Cardiac septum (tissue), 1 donor: ENCODE measurements around the gene LHFPL6. TPM values are rescaled to one million over a fixed set of nuclear protein-coding genes. Genes with fewer than 3 reads are reported as not detected.

ENCODE experiments used
- DNase-seq: peaks from one replicate; pipeline ENCODE4 v3.0.0-alpha.2; 2020; ENCODE audit warnings: low spot score
- intact Hi-C: fragments of 100-400 bp; cut with DNase I; formaldehyde crosslinking; loops from one replicate; pipeline ENCODE4 v1.14.0; 2022
- total RNA-seq: library from RNA; stranded (reverse); fragmentation: NEBNext Ultra II Directional; extraction: Animal tissue kit (Norgen Biotek cat#: 25700); gene quantifications from one replicate; pipeline ENCODE4 v1.2.1, GENCODE V29; 2021
- donor health status: DM: no; HTN: no; CAD: no.

Gene LHFPL6
- total RNA-seq, 1 donor from 2014 or later, result 68.9 TPM

- no peak for DNase-seq
- intact Hi-C loops, result no loop called here
These were observed 223.0 kb downstream of the LHFPL6 start for GRCh38 chr13:39379667-39380655.

DNA sequence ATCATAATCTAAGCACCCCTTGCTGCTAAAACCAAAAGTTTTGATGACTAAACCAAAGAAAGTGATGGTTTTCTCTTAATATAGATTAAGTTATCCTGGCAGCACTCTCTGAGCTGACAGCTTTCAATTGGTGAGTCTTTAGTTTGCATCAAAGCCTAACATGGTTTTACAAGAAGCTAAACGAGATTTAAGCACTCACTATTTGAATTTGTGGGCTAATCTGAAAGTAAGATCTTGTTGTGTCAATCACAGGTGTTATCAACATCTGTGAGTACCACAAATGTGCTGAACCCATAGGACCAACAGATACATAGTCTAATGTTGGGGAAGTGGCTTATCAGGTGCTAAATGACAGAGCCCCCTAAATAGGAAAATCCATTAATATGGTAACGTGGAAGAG is 223.9 kb downstream of the LHFPL6 start:
- intact Hi-C loops, result no loop called here
- no peak for DNase-seq

DNA sequence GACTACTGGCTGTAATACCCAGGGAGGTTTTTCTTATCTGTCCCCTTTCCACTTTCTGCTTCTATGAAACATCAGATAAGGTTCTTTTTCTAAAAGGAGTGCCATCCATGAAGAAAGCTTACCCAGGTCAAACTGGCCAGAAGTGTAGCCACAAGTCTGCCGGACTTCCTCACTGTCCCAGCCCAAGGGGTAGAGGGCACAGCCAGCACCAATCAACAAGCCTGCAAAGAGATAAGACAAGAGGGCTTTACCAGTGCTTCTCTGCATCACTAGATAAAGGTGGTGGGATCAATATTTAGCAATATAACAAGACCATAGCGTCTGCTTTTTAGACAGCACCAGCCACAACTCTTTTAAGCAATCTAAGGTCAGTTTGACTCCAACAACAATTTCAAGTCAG is 224.7 kb downstream of the LHFPL6 start:
- DNase-seq, result no peak
- intact Hi-C loops, result no loop called here

GRCh38 chr13:39377699-39378098 is 225.3 kb downstream of the LHFPL6 start:
- intact Hi-C loops, result no loop called here
- no peak for DNase-seq

DNA sequence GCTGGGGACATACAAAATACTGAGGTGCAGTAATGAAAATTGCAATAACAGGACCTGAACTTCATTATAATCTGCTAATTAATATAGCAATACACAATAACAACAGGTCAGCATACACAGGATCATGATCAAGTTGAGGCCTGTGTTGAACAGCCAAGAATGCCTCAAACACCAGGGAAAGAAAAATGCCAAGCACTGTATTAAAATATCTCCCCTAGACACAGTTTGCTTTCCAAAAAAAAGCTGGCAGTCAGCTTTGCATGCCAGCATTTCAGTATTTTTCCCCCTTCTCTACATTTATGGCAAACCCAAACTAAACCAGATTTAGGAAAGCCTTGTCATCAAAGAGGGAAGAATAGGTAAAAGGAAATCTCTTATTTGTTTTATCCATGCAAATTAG is 226.9 kb downstream of the LHFPL6 start:
- no peak for DNase-seq
- intact Hi-C loops, result no loop called here

- DNase-seq, result no peak
- intact Hi-C loops, result no loop called here
These were observed 227.4 kb downstream of the LHFPL6 start for GRCh38 chr13:39375601-39376000.

GRCh38 chr13:39374741-39375189 is 228.2 kb downstream of the LHFPL6 start:
- DNase-seq, result no peak
- intact Hi-C loops, result no loop called here

- intact Hi-C loops, result no loop called here
- DNase-seq, result no peak
These were observed 229.8 kb downstream of the LHFPL6 start for GRCh38 chr13:39373145-39373544.

GRCh38 chr13:39371706-39372105 is 231.3 kb downstream of the LHFPL6 start:
- intact Hi-C loops, result no loop called here
- DNase-seq, result no peak

- DNase-seq, result no peak
- intact Hi-C loops, result no loop called here
These were observed 232.4 kb downstream of the LHFPL6 start for GRCh38 chr13:39370554-39370953.

DNA sequence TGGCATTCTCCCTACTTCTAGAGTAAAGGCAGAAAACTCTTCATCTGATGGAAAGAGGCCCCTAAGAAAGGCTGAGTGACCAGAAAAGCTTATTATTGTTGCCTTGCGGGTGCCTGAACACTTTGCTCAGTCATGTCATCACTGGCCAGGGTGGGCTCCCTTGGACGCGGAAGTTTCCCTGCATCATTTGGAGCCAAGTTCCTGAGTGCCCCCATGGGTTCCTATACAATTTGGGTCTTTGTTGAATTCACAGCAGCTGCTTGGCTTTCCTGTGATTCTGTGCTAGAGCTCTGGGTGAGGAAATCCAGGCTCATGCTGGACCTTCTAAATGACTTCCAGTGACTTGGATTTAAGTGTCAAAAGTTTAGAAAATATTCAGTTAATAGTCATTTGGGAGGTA is 232.9 kb downstream of the LHFPL6 start:
- intact Hi-C loops, result no loop called here
- DNase-seq, result no peak

GRCh38 chr13:39369161-39369890 is 233.7 kb downstream of the LHFPL6 start:
- DNase-seq, result no peak
- intact Hi-C loops, result no loop called here

DNA sequence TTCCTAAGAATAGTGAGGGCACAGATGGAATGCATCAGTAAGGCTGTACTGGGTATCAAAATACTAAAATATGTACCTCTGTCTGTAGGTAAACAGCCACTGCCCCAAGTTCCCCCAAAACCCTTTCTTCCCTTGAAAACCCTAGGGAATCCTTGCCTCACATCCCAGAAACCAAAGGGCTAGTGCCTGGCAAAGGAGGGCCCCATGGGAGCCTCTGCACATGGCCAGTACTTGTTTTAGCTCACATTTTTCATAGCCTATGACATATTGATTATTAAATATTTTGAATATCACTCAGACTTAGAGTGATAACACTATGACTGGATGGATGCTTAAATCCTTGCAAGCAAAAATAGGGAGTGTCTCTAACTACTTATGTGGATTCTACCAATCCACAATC is 237.1 kb downstream of the LHFPL6 start:
- no peak for DNase-seq
- intact Hi-C loops, result no loop called here

DNA sequence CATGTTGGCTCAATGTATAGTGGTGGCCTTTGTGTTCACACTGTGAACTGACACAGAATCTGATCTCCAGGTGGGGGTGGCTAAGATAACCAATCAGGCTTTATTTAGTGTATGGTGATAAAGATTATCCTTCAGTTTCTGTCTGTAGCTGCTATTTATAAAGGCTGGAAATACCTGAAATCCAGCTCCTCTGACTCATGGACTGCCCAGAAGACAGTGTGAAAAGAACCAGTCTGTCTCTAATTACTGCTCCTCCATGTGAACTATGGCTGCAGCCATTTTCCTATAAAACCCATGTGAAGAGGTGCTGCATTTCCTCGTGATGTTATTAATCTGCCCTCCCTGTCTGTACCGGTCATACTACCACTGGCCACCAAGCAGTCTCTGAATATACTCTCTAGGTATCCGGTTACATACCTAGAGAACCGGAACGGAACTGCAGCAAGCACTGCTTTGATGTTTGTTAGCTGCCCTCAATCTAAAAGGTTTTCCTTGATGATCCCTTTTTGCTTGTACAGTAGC is 238.0 kb downstream of the LHFPL6 start:
- intact Hi-C loops, result no loop called here
- DNase-seq, result no peak

DNA sequence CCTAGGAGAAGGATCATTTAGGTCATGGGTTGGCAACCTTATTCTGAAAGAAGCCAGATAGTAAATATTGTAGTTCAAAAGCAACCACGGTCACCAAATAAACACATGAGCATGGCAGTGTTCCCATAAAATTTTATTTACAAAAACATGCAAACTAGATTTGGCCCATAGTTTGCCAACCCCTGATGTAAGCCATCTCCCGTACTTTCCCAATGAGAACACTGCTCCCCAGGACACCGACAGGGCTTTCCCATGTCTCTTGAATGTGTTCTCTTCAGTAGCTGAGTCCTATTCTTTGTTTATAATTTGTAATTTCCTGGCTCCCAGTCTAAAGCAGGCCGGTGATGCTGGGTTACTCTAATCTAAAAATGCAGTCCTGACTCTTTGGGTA is 239.6 kb downstream of the LHFPL6 start:
- intact Hi-C loops, result no loop called here

DNA sequence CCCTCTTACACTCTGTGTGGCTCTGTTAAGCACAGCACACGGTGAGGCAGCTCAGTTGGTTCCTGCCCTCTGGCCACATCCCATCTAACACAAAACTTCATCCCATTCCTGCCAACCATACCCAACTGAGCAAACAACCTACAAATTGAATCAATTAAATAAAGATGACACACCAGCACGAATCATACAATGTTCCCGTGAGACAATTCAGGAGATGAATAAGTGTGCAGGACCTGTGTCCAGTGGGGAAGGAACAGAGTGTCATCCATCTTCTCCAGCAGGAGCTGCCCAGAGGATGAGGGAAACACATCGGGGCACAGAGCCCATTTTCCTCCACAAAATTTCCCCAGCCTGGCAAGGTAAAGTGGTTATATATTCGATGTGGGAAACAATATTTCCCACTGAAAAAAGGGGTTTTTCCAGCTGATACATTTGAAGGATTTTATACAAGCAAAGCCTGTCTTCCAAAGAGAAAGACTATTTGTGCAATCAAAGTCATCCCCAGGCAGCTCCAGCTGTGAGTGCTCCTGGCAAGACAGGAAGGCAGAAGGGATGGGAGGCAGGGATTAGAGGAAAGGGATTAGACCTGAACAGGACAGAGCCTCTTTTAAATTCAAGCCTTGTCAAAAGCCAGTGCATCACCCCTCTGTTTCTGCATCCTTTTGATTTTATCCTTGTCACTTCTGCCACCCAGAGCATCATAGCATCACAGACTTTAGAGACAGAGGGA is 240.2 kb downstream of the LHFPL6 start:
- intact Hi-C loops, result no loop called here
- no peak for DNase-seq

More for the DNA sequence above, 239.6 kb downstream of the LHFPL6 start:
- DNase-seq, result no peak

- intact Hi-C loops, result no loop called here
- DNase-seq, result no peak
These were observed 249.0 kb downstream of the LHFPL6 start for GRCh38 chr13:39353988-39354387.

GRCh38 chr13:39350461-39350881 is 252.5 kb downstream of the LHFPL6 start:
- DNase-seq, result no peak
- intact Hi-C loops, result no loop called here

DNA sequence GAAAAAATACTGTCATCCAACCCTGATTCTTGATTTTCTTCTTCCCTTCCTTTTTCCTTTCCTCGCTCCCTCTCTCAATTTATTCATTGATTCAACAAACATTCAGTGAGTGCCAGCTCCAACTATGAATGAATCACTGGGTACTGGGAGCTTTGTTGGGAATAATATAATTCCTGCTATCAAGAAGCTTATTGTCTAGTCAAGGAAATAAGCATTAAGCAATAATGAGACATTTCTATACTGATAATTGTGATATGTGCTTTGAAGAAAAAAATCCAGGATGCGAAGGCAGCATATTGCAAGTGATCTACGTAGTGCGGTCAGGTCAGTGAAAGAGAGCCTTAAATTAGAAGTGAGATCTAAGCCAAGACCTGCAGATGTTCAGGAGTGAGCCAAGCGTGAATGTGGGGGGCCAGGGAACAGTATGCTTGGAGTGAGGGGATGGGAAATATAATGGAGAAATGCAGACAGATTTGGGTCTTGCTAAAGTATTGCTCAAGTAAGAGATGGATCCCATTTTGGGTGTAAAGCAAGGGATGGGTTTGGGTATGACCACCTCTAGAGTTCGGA is 253.5 kb downstream of the LHFPL6 start:
- no peak for DNase-seq
- intact Hi-C loops, result no loop called here
